Measurements from ENCODE around the gene MYO10.
"Not testable (repeated sequence)": the region's sequence is repeated elsewhere in the genome, so short reads cannot be mapped to it uniquely, and the experiment has no call there.

Gene MYO10

GRCh38 chr5:16773991-16774390, 162.1 kb downstream of the MYO10 start:
- Mint-ChIP-seq H3K4me1 (no peaks in the 10 kb centered on the region), H3K4me3 (no peak overlapping the region), H3K9me3 (no peaks in the 10 kb centered on the region), H3K27ac (no peak overlapping the region), H3K27me3 (ENCODE audit: low read depth) (no peaks in the 10 kb centered on the region), H3K36me3 (ENCODE audit: low read depth) (peaks cover 35% of the 10 kb centered on the region)
- no peak for TF ChIP-seq CTCF (IDR thresholded peaks at IDR 0.05; ENCODE audit: unreplicated experiment in 3 of 3)

GRCh38 chr5:16772556-16772955, 163.5 kb downstream of the MYO10 start:
- Mint-ChIP-seq H3K9me3 (no peaks in the 10 kb centered on the region), H3K4me3 (no peak overlapping the region), H3K36me3 (ENCODE audit: low read depth) (peaks cover 37% of the 10 kb centered on the region), H3K27me3 (ENCODE audit: low read depth) (no peaks in the 10 kb centered on the region), H3K27ac (no peak overlapping the region), H3K4me1 (no peaks in the 10 kb centered on the region)
- no peak for TF ChIP-seq CTCF (IDR thresholded peaks at IDR 0.05; ENCODE audit: unreplicated experiment in 3 of 3)

GRCh38 chr5:16768184-16768583, 167.9 kb downstream of the MYO10 start:
- no peaks in the 10 kb centered on the region for H3K4me1 Mint-ChIP-seq
- no peak for TF ChIP-seq CTCF (IDR thresholded peaks at IDR 0.05; ENCODE audit: unreplicated experiment in 3 of 3)
- H3K27me3 Mint-ChIP-seq (ENCODE audit: low read depth): no peaks in the 10 kb centered on the region

GRCh38 chr5:16763211-16763610, 172.9 kb downstream of the MYO10 start:
- no peak for TF ChIP-seq CTCF (IDR thresholded peaks at IDR 0.05; ENCODE audit: unreplicated experiment in 3 of 3)
- H3K4me1 Mint-ChIP-seq: no peaks in the 10 kb centered on the region
- H3K27ac Mint-ChIP-seq: no peak overlapping the region
- H3K9me3 Mint-ChIP-seq: no peaks in the 10 kb centered on the region
- peaks cover 66% of the 10 kb centered on the region for H3K36me3 Mint-ChIP-seq (ENCODE audit: low read depth)
- H3K4me3 Mint-ChIP-seq: no peak overlapping the region
- no peaks in the 10 kb centered on the region for H3K27me3 Mint-ChIP-seq (ENCODE audit: low read depth)

More at GRCh38 chr5:16768184-16768583, 167.9 kb downstream of the MYO10 start:
- Mint-ChIP-seq H3K27ac (no peak overlapping the region), H3K36me3 (ENCODE audit: low read depth) (peaks cover 50% of the 10 kb centered on the region), H3K9me3 (no peaks in the 10 kb centered on the region), H3K4me3 (no peak overlapping the region)

GRCh38 chr5:16759147-16759773, 176.8 kb downstream of the MYO10 start:
- no peaks in the 10 kb centered on the region for H3K9me3 Mint-ChIP-seq
- no peak for TF ChIP-seq CTCF (IDR thresholded peaks at IDR 0.05; ENCODE audit: unreplicated experiment in 3 of 3)
- no peaks in the 10 kb centered on the region for H3K4me1 Mint-ChIP-seq
- H3K36me3 Mint-ChIP-seq (ENCODE audit: low read depth): peaks cover 73% of the 10 kb centered on the region
- peak overlapping the region in 1 of 3 experiments; percentile 42 for H3K27ac Mint-ChIP-seq
- no peaks in the 10 kb centered on the region for H3K27me3 Mint-ChIP-seq (ENCODE audit: low read depth)
- no peak overlapping the region for H3K4me3 Mint-ChIP-seq

- H3K27me3 Mint-ChIP-seq (ENCODE audit: low read depth): no peaks in the 10 kb centered on the region
- H3K36me3 Mint-ChIP-seq (ENCODE audit: low read depth): peaks cover 64% of the 10 kb centered on the region
- no peak overlapping the region for H3K27ac Mint-ChIP-seq
- no peak for TF ChIP-seq CTCF (IDR thresholded peaks at IDR 0.05; ENCODE audit: unreplicated experiment in 3 of 3)
- no peaks in the 10 kb centered on the region for H3K4me1 Mint-ChIP-seq
- H3K4me3 Mint-ChIP-seq: no peak overlapping the region
- no peaks in the 10 kb centered on the region for H3K9me3 Mint-ChIP-seq
These were observed 178.0 kb downstream of the MYO10 start for GRCh38 chr5:16757989-16758501.

GRCh38 chr5:16757577-16757976, 178.5 kb downstream of the MYO10 start:
- H3K4me1 Mint-ChIP-seq; H3K4me3 Mint-ChIP-seq; H3K27me3 Mint-ChIP-seq (ENCODE audit: low read depth); H3K9me3 Mint-ChIP-seq: not testable (repeated sequence)
- Mint-ChIP-seq H3K36me3 (ENCODE audit: low read depth) (peaks cover 64% of the 10 kb centered on the region), H3K27ac (peak overlapping the region in 1 of 3 experiments; percentile 57)

Data from nephron (organoid).